ENCODE data around the gene SFXN2. TPM values are rescaled to one million over a fixed set of nuclear protein-coding genes. Genes with fewer than 3 reads are reported as not detected.
"Not testable (repeated sequence)": the region's sequence is repeated elsewhere in the genome, so short reads cannot be mapped to it uniquely, and the experiment has no call there.

The SFXN2 gene
- polyA plus RNA-seq, 2 of the 4 experiments (the other 2 are of a cell fraction) = 5.6 to 7.4 TPM

- TF ChIP-seq FOSL2 (IDR thresholded peaks at IDR 0.05) = no peak
- TF ChIP-seq FOSL2 (CRISPR knock-in tag; IDR thresholded peaks at IDR 0.05) = no peak
These were observed 20.7 kb downstream of the SFXN2 start (continued) for GRCh38 chr10:102735065-102735562.

GRCh38 chr10:102738692-102739121 is 24.3 kb downstream of the SFXN2 start:
- FAIRE-seq = no peak
- ChIA-PET CTCF (interaction anchor here (1.1 kb wide), 2 partner anchors 25 to 163 kb away, joined by 3 read pairs; no protein-coding TSS in a partner anchor), POLR2A (no interaction called here)
- Histone ChIP-seq H3K4me3 (no peak overlapping the region), H3K4me1 (no peaks in the 10 kb centered on the region), H3K4me2 (no peak overlapping the region), H3K27ac (no peak overlapping the region), H3K9me3 (no peaks in the 10 kb centered on the region)
- no peak for DNase-seq (ENCODE audit: low read depth in 1 of 2, low spot score in 1 of 2)
- no peak for ATAC-seq
- no peak for TF ChIP-seq ESRRA (IDR thresholded peaks at IDR 0.05; ENCODE audit: borderline replicate concordance, low read length)
- TF ChIP-seq JUNB (IDR thresholded peaks at IDR 0.05) = no peak
- TF ChIP-seq, protein P1, sequence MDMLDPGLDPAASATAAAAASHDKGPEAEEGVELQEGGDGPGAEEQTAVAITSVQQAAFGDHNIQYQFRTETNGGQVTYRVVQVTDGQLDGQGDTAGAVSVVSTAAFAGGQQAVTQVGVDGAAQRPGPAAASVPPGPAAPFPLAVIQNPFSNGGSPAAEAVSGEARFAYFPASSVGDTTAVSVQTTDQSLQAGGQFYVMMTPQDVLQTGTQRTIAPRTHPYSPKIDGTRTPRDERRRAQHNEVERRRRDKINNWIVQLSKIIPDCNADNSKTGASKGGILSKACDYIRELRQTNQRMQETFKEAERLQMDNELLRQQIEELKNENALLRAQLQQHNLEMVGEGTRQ (IDR thresholded peaks at IDR 0.05) = no peak
- TF ChIP-seq, protein P2, sequence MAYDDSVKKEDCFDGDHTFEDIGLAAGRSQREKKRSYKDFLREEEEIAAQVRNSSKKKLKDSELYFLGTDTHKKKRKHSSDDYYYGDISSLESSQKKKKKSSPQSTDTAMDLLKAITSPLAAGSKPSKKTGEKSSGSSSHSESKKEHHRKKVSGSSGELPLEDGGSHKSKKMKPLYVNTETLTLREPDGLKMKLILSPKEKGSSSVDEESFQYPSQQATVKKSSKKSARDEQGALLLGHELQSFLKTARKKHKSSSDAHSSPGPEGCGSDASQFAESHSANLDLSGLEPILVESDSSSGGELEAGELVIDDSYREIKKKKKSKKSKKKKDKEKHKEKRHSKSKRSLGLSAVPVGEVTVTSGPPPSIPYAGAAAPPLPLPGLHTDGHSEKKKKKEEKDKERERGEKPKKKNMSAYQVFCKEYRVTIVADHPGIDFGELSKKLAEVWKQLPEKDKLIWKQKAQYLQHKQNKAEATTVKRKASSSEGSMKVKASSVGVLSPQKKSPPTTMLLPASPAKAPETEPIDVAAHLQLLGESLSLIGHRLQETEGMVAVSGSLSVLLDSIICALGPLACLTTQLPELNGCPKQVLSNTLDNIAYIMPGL (CRISPR knock-in tag; IDR thresholded peaks at IDR 0.05; ENCODE audit: borderline replicate concordance) = no peak
- no peak for TF ChIP-seq NPAS2 (CRISPR knock-in tag; IDR thresholded peaks at IDR 0.05; ENCODE audit: borderline replicate concordance)
- no peak for TF ChIP-seq CBX2 (IDR thresholded peaks at IDR 0.05; ENCODE audit: borderline replicate concordance, low read depth)
- TF ChIP-seq ZNF302 (CRISPR knock-in tag; IDR thresholded peaks at IDR 0.05) = no peak
- TF ChIP-seq TFCP2L1 (CRISPR knock-in tag; IDR thresholded peaks at IDR 0.05) = no peak
- TF ChIP-seq RFX5 (IDR thresholded peaks at IDR 0.05) = no peak
- TF ChIP-seq SMC3 (IDR thresholded peaks at IDR 0.05) = no peak
- no peak for TF ChIP-seq KDM5A (IDR thresholded peaks at IDR 0.05)
- TF ChIP-seq ZC3H11A (IDR thresholded peaks at IDR 0.05) = no peak
- TF ChIP-seq, protein P3, sequence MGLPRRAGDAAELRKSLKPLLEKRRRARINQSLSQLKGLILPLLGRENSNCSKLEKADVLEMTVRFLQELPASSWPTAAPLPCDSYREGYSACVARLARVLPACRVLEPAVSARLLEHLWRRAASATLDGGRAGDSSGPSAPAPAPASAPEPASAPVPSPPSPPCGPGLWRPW (IDR thresholded peaks at IDR 0.05) = no peak

GRCh38 chr10:102740229-102740628 is 25.8 kb downstream of the SFXN2 start:
- TF ChIP-seq FOXS1 (CRISPR knock-in tag; IDR thresholded peaks at IDR 0.05) (no peak), HOXA7 (CRISPR knock-in tag; IDR thresholded peaks at IDR 0.05) (no peak), TFCP2L1 (CRISPR knock-in tag; IDR thresholded peaks at IDR 0.05) (no peak)
- H3K4me3 ChIP-seq = no peak overlapping the region
- peaks cover 7% of the 10 kb centered on the region; the same call in 1 of the 3 replicates for H3K4me1 ChIP-seq
- no peaks in the 10 kb centered on the region for H3K9me3 ChIP-seq
- ATAC-seq = no peak
- ChIA-PET CTCF (interaction anchor here (0.9 to 1.2 kb wide), 2 partner anchors 8 to 10 kb away, joined by 3 to 4 read pairs; no protein-coding TSS in a partner anchor), POLR2A (interaction anchor here (0.6 kb wide), 1 partner anchor 204 kb away, joined by 4 read pairs; no protein-coding TSS in a partner anchor)
- H3K27ac ChIP-seq = no peak overlapping the region
- H3K4me2 ChIP-seq = no peak overlapping the region
- WGBS (ENCODE audit: missing lambda C conversion rate) = 97% methylated on average over 2 of the region's 2 CpGs
- no peak for FAIRE-seq
- DNase-seq (ENCODE audit: low read depth in 1 of 2, low spot score in 1 of 2) = no peak

DNA sequence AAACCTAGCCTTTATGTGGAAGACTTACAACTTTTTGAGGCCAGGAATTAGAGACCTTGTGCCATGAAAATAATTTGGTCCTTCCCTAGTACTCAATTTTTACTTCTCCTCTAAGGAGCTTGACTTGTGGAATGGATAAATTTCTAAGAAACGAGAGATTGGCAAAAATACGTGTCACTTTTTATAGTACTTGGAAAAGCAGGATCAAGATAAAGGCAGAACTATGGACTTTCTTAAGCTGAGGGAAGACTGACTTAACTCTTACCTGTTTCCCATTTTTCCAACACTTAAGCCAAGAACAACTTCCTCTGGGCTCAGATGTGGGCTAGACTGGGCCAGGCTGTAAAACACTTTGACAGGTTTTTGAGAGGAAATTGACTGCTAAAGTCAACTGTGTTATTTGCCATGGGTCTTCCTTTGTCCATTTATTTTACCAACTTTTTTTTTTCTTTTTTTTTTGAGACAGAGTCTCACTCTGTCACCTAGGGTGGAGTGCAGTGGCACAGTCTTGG is 27.3 kb downstream of the SFXN2 start:
- no peak for FAIRE-seq
- peaks cover 12% of the 10 kb centered on the region; the same call in 1 of the 3 replicates for H3K4me1 ChIP-seq
- no peak for TF ChIP-seq MYC (IDR thresholded peaks at IDR 0.05; ENCODE audit: borderline replicate concordance, low read length)
- TF ChIP-seq NR3C1 (IDR thresholded peaks at IDR 0.05) = no peak
- no peak for TF ChIP-seq TFCP2L1 (CRISPR knock-in tag; IDR thresholded peaks at IDR 0.05)
- no peak for TF ChIP-seq ZFP36 (IDR thresholded peaks at IDR 0.05; ENCODE audit: borderline replicate concordance, partially characterized antibody)
- TF ChIP-seq ZC3H11A (IDR thresholded peaks at IDR 0.05) = no peak
- DNase-seq (ENCODE audit: low read depth in 1 of 2, low spot score in 1 of 2) = no peak
- ChIA-PET CTCF (interaction anchor here (0.7 to 1.0 kb wide), 3 partner anchors 23 to 160 kb away, joined by 4 read pairs; no protein-coding TSS in a partner anchor), POLR2A (no interaction called here)
- H3K4me3 ChIP-seq = no peak overlapping the region
- no peak overlapping the region for H3K27ac ChIP-seq
- no peaks in the 10 kb centered on the region for H3K9me3 ChIP-seq
- no peak overlapping the region for H3K4me2 ChIP-seq
- 83% methylated on average over 2 of the region's 2 CpGs for WGBS (ENCODE audit: missing lambda C conversion rate)
- no peak for ATAC-seq

- DNase-seq (ENCODE audit: low read depth in 1 of 2, low spot score in 1 of 2); H3K27ac ChIP-seq; ATAC-seq; H3K9me3 ChIP-seq; POLR2A ChIA-PET; H3K4me2 ChIP-seq; FAIRE-seq; H3K4me3 ChIP-seq: not testable (repeated sequence)
- H3K4me1 ChIP-seq = peaks cover 12% of the 10 kb centered on the region; the same call in 1 of the 3 replicates
- CTCF ChIA-PET = interaction anchor here (2.8 kb wide), 1 partner anchor 10 kb away, joined by 14 read pairs; no protein-coding TSS in a partner anchor
- 82% methylated on average over 5 of the region's 5 CpGs for WGBS (ENCODE audit: missing lambda C conversion rate)
These were observed 27.9 kb downstream of the SFXN2 start for GRCh38 chr10:102742313-102742712.
